ENCODE measurements around the gene ZSCAN26.

Gene ZSCAN26

DNA sequence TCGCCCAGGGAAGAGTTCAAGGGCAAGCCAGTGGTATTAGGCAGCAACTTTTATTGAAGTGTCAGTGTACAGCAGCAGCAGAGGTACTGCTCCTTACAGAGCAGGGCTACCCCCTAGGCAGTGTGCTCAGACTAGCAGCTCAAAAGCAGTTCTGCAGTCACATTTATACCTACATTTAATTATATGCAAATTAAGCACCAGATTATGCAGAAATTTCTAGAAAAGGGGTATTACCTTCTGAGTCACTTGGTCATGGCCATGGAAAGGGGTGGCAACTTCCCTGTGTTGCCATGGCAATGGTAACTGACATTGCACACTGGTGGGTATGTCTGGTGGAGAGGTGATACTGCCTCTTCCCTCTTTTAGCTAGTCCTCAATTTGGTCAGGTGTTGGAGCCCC is 12.8 kb upstream of the ZSCAN26 start:
- no peak for DNase-seq (ENCODE audit: low read depth)
- no peak overlapping the region for H3K4me3 ChIP-seq (replicated peaks; ENCODE audit: low read depth, low read length)
- TF ChIP-seq, protein P1, sequence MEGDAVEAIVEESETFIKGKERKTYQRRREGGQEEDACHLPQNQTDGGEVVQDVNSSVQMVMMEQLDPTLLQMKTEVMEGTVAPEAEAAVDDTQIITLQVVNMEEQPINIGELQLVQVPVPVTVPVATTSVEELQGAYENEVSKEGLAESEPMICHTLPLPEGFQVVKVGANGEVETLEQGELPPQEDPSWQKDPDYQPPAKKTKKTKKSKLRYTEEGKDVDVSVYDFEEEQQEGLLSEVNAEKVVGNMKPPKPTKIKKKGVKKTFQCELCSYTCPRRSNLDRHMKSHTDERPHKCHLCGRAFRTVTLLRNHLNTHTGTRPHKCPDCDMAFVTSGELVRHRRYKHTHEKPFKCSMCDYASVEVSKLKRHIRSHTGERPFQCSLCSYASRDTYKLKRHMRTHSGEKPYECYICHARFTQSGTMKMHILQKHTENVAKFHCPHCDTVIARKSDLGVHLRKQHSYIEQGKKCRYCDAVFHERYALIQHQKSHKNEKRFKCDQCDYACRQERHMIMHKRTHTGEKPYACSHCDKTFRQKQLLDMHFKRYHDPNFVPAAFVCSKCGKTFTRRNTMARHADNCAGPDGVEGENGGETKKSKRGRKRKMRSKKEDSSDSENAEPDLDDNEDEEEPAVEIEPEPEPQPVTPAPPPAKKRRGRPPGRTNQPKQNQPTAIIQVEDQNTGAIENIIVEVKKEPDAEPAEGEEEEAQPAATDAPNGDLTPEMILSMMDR (IDR thresholded peaks at IDR 0.05; ENCODE audit: low read length, missing control alignments) = no peak

DNA sequence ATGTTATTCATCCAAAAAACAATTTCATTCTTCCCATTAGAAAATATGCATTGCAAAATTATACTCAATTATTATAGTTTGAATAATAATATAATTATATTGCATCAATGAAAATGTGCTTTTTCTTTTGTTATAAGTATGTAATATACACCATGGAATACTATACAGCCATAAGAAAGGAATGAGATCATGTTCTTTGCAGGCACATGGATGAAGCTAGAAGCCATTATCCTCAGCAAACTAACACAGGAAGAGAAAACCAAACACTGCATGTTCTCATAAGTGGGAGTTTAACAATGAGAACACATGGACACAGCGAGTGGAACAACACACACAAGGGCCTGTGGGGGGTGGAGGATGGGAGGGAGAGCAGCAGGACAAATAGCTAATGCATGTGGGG is 9.9 kb upstream of the ZSCAN26 start:
- DNase-seq (ENCODE audit: low read depth) = no peak
- TF ChIP-seq, protein P1 (IDR thresholded peaks at IDR 0.05; ENCODE audit: low read length, missing control alignments) = no peak
- H3K4me3 ChIP-seq (replicated peaks; ENCODE audit: low read depth, low read length) = no peak overlapping the region

DNA sequence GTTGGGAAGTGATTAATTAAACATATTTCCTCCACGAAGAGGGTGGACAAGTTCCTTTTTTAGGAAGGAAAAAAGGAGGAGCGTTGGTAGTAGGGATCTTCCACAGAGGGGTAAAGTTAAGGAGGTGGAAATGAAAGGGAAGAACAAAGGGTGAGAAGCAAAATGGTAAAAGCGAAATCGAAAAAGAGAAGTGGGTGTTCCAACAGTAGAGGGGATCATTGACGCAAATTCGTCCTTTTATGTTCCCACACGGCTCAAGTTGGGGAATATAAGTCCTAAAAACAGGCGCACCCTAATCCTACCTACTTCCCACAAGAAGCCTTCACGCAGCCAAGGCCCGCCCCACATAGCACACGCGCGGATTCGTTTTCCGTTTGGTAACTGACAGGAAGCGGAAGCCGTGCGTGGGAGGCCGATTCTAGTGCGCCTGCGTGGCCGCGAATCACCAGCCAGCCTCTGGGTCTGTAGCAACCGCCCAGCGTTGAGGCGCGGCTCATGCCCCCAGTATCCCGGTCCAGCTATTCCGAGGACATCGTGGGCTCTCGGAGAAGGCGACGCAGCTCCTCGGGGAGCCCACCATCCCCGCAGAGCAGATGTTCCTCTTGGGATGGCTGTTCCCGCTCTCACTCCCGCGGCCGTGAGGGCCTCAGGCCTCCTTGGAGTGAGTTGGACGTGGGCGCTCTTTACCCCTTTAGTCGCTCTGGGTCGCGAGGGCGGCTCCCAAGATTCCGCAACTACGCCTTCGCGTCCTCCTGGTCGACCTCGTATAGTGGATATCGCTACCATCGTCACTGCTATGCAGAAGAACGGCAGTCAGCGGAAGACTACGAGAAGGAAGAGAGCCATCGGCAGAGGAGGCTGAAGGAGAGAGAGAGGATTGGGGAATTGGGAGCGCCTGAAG is 7.8 kb upstream of the ZSCAN26 start, which contains the start of gene NKAPL:
NKAPL (plus strand) TSS at position 421 of the 901 bp plus-strand sequence; CDS start at position 496, 75 bp downstream.
- DNase-seq (ENCODE audit: low read depth) = peak; percentile 86
- peak within 1 kb of the TSS; percentile 44 for H3K4me3 ChIP-seq (replicated peaks; ENCODE audit: low read depth, low read length)
- TF ChIP-seq, protein P1 (IDR thresholded peaks at IDR 0.05; ENCODE audit: low read length, missing control alignments) = no peak

DNA sequence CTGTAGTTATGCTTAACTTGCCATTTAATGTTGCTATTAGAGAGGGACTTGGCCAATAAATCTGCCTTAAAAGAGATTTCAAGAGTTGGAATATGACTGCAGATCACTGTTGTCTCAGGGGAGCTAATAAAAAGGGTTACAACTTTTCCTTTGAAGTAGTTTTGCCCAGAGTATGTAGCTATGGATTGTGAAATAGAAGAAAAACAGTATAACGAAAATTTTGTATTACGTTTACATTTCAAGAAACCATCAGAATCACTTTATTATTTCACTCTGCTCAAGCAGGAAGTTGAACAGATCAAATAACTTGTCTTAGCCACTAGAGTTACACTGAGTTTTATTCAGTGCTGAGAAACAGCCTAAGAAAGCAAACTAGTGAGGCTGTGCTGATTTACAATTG is 3.0 kb upstream of the ZSCAN26 start:
- DNase-seq (ENCODE audit: low read depth) = no peak
- no peak overlapping the region for H3K4me3 ChIP-seq (replicated peaks; ENCODE audit: low read depth, low read length)
- TF ChIP-seq, protein P1 (IDR thresholded peaks at IDR 0.05; ENCODE audit: low read length, missing control alignments) = no peak

DNA sequence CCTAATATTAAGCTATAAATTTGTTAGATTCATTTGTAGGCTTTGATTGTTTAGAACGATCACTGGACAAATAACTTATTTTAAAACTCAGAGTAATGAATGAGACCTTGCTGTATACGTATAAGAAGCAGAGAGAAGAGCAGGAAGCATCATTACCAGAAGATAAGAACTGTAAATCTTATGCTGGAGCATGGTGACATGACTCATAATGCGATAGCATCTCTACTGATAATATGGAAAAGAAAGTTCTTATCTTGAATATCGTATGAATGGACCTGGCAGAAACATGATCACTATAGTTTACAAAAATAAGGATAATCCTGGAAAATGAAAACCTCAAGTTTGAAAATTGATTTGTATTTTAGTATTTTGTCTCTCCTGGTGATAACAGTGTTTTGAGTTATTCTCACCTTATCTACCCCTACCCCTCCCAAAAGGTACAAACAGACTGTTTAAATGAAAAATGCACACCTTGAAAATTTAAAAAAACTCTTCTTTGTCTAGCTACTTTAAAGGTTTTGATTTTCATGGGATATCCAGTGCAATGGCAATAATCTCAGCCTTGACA is 2.0 kb upstream of the ZSCAN26 start:
- H3K4me3 ChIP-seq (replicated peaks; ENCODE audit: low read depth, low read length) = no peak overlapping the region
- DNase-seq (ENCODE audit: low read depth) = no peak
- TF ChIP-seq, protein P1 (IDR thresholded peaks at IDR 0.05; ENCODE audit: low read length, missing control alignments) = no peak

DNA sequence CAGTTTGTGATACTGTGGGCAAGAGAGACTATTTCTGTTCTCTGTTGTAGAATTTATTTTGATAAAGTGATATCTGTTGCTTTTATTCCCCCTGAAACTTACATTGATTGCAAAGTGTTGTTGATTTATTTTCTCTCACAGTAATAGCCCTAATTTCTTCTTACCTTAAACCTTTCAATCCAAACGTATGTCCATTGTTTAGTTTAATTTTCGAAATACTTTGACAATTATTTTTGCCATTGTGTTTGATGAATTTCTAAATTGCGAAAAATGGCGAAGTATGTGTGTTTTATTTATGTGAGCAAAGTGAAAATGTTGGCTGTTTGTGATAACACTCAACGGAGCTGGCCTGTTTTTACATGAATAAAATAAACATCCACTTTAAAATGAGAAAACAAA is 381 bp upstream of the ZSCAN26 start:
- TF ChIP-seq, protein P1 (IDR thresholded peaks at IDR 0.05; ENCODE audit: low read length, missing control alignments) = no peak
- no peak for DNase-seq (ENCODE audit: low read depth)
- H3K4me3 ChIP-seq (replicated peaks; ENCODE audit: low read depth, low read length) = peak overlapping the region; percentile 65
